Myocyte (in vitro differentiated cells): ENCODE data around the gene GPC3. TPM values are rescaled to one million over a fixed set of nuclear protein-coding genes. Genes with fewer than 3 reads are reported as not detected.
A peak's percentile ranks its signal among the peaks of the same experiment; 100 is the strongest.
"Not testable (repeated sequence)": the region's sequence is repeated elsewhere in the genome, so short reads cannot be mapped to it uniquely, and the experiment has no call there.

ENCODE experiments used
- DNase-seq: peaks from one replicate; pipeline ENCODE4 v3.0.0-alpha.2; 2012; ENCODE audit warnings: low read depth
- total RNA-seq: library from RNA; depleted of rRNA; stranded (reverse); fragments of >200 nt; gene quantifications from 2 replicates; pipeline ENCODE4 v1.2.3, GENCODE V29; 2014

Gene GPC3
- total RNA-seq, 1 donor from 2014 or later: not detected

- DNase-seq: no peak
Measured at GRCh38 chrX:133783274-133783673, 202.1 kb downstream of the GPC3 start.

- DNase-seq: peak; percentile 3
Measured at GRCh38 chrX:133781174-133781573, 204.2 kb downstream of the GPC3 start.

GRCh38 chrX:133776072-133776471 is 209.3 kb downstream of the GPC3 start:
- DNase-seq: peak; percentile 6

- no peak for DNase-seq
Measured at GRCh38 chrX:133774807-133775206, 210.6 kb downstream of the GPC3 start.

GRCh38 chrX:133771086-133771646 is 214.2 kb downstream of the GPC3 start:
- DNase-seq: no peak

- DNase-seq: peak; percentile 30
Measured at GRCh38 chrX:133762976-133763548, 222.3 kb downstream of the GPC3 start.

GRCh38 chrX:133754657-133755056 is 230.7 kb downstream of the GPC3 start:
- DNase-seq: no peak

GRCh38 chrX:133749951-133750350 is 235.4 kb downstream of the GPC3 start:
- no peak for DNase-seq

- DNase-seq: peak; percentile 47
Measured at GRCh38 chrX:133749370-133749769, 236.0 kb downstream of the GPC3 start.

- no peak for DNase-seq
Measured at GRCh38 chrX:133747196-133747595, 238.2 kb downstream of the GPC3 start.

- DNase-seq: no peak
Measured at GRCh38 chrX:133746593-133746992, 238.8 kb downstream of the GPC3 start.

GRCh38 chrX:133745349-133745748 is 240.0 kb downstream of the GPC3 start:
- DNase-seq: no peak

- no peak for DNase-seq
Measured at GRCh38 chrX:133742602-133743305, 242.6 kb downstream of the GPC3 start.

- no peak for DNase-seq
Measured at GRCh38 chrX:133741303-133741702, 244.1 kb downstream of the GPC3 start.

GRCh38 chrX:133726642-133727041 is 258.8 kb downstream of the GPC3 start:
- DNase-seq: no peak

- peak; percentile 52 for DNase-seq
Measured at GRCh38 chrX:133726211-133726630, 259.2 kb downstream of the GPC3 start.

GRCh38 chrX:133723930-133724329 is 261.5 kb downstream of the GPC3 start:
- no peak for DNase-seq

- DNase-seq: no peak
Measured at GRCh38 chrX:133722756-133723155, 262.6 kb downstream of the GPC3 start.

- DNase-seq: not testable (repeated sequence)
Measured at GRCh38 chrX:133720269-133720668, 265.1 kb downstream of the GPC3 start.

- DNase-seq: no peak
Measured at GRCh38 chrX:133715715-133716114, 269.7 kb downstream of the GPC3 start.

- DNase-seq: no peak
Measured at GRCh38 chrX:133709501-133709900, 275.9 kb downstream of the GPC3 start.

- no peak for DNase-seq
Measured at GRCh38 chrX:133706890-133707289, 278.5 kb downstream of the GPC3 start.

GRCh38 chrX:133702230-133702629 is 283.2 kb downstream of the GPC3 start:
- no peak for DNase-seq
